CD14-positive monocyte (primary cell): ENCODE measurements around the gene KCNJ18. TPM values are rescaled to one million over a fixed set of nuclear protein-coding genes. Genes with fewer than 3 reads are reported as not detected.
"Not testable (repeated sequence)": the region's sequence is repeated elsewhere in the genome, so short reads cannot be mapped to it uniquely, and the experiment has no call there.

ENCODE experiments used
- DNase-seq, 3 donors: peaks; one replicate each; pipeline ENCODE4 v3.0.0-alpha.2; 2011 to 2022
- H2AFZ ChIP-seq: 2 replicates; pipeline ENCODE4 v1.6.0; 2012; ENCODE audit warnings: mild to moderate bottlenecking, low read depth, low read length, inconsistent platforms; ENCODE audit not compliant: insufficient read depth, poor library complexity, severe bottlenecking
- H3K27ac ChIP-seq, 2 donors: 1 replicate in 1 of 2; 2 replicates in 1 of 2; pipeline ENCODE4 v1.5.1; 2012 to 2013; ENCODE audit warnings: low read length in 2 of 2, control low read depth in 1 of 2, inconsistent platforms in 1 of 2, low read depth in 1 of 2, mild to moderate bottlenecking in 1 of 2
- H3K27me3 ChIP-seq, 2 donors: one replicate each; pipeline versions ENCODE4 v1.6.0 to v1.6.1; 2011 to 2013; ENCODE audit warnings: low read length in 2 of 2; ENCODE audit not compliant: control insufficient read depth in 2 of 2, insufficient read depth in 2 of 2
- H3K36me3 ChIP-seq, 2 donors: replicated peaks in 1 of 2; 1 replicate in 1 of 2; 2 replicates in 1 of 2; pipeline versions ENCODE4 v1.5.1 to v1.6.1; 2012 to 2013; ENCODE audit warnings: low read length in 2 of 2, control low read depth in 1 of 2, inconsistent platforms in 1 of 2, mild to moderate bottlenecking in 1 of 2; ENCODE audit not compliant: insufficient read depth in 2 of 2, control insufficient read depth in 1 of 2
- H3K4me1 ChIP-seq, 2 donors: 1 replicate in 1 of 2; 2 replicates in 1 of 2; pipeline versions ENCODE4 v1.5.1 to v1.6.1; 2012 to 2013; ENCODE audit warnings: low read length in 2 of 2, control low read depth in 1 of 2, inconsistent platforms in 1 of 2, mild to moderate bottlenecking in 1 of 2, moderate library complexity in 1 of 2; ENCODE audit not compliant: insufficient read depth in 2 of 2, control insufficient read depth in 1 of 2
- H3K4me2 ChIP-seq: replicated peaks from 2 replicates; pipeline ENCODE3; 2012; ENCODE audit warnings: low read length, moderate library complexity, mild to moderate bottlenecking; ENCODE audit not compliant: poor library complexity, severe bottlenecking; ENCODE audit errors: extremely low read depth
- H3K4me3 ChIP-seq, 3 experiments: fragments of 200-600 bp in 1 of 3; sonication (generic) in 1 of 3; replicated peaks in 1 of 3; 1 replicate in 2 of 3; 2 replicates in 1 of 3; pipeline ENCODE4 v1.5.1; 2011 to 2013; ENCODE audit warnings: low read length in 3 of 3, mild to moderate bottlenecking in 3 of 3, control low read depth in 2 of 3, low read depth in 2 of 3, inconsistent platforms in 1 of 3, moderate library complexity in 1 of 3
- H3K79me2 ChIP-seq: 2 replicates; pipeline ENCODE4 v1.6.0; 2012; ENCODE audit warnings: mild to moderate bottlenecking, control low read depth, inconsistent platforms, low read length, moderate library complexity; ENCODE audit not compliant: insufficient read depth
- H3K9ac ChIP-seq: 2 replicates; pipeline ENCODE4 v1.6.0; 2017; ENCODE audit warnings: low read length, mild to moderate bottlenecking; ENCODE audit not compliant: insufficient read depth, poor library complexity, severe bottlenecking
- H3K9me3 ChIP-seq, 2 donors: replicated peaks in 1 of 2; 1 replicate in 1 of 2; 2 replicates in 1 of 2; pipeline versions ENCODE4 v1.5.1 to v1.6.1; 2012 to 2013; ENCODE audit warnings: low read length in 2 of 2, control low read depth in 1 of 2; ENCODE audit not compliant: control insufficient read depth in 1 of 2, insufficient read depth in 1 of 2
- H4K20me1 ChIP-seq: 2 replicates; pipeline ENCODE4 v1.6.0; 2012; ENCODE audit warnings: mild to moderate bottlenecking, low read length, control low read depth, moderate library complexity; ENCODE audit not compliant: insufficient read depth
- H3K27ac Mint-ChIP-seq, 7 donors: one replicate each; pipeline ENCODE4 v1.8.0; 2020; ENCODE audit warnings: mild to moderate bottlenecking in 7 of 7, mixed read lengths in 7 of 7, moderate library complexity in 6 of 7, inconsistent platforms in 2 of 7
- H3K27me3 Mint-ChIP-seq, 3 donors: one replicate each; pipeline ENCODE4 v1.8.0; 2021 to 2022; ENCODE audit warnings: low read depth in 3 of 3, mild to moderate bottlenecking in 3 of 3, mixed read lengths in 3 of 3, moderate library complexity in 3 of 3, inconsistent platforms in 1 of 3
- H3K36me3 Mint-ChIP-seq, 2 donors: one replicate each; pipeline ENCODE4 v1.8.0; 2020; ENCODE audit warnings: mixed read lengths in 2 of 2, inconsistent platforms in 1 of 2, mild to moderate bottlenecking in 1 of 2
- H3K4me1 Mint-ChIP-seq: one replicate; pipeline ENCODE4 v1.8.0; 2020; ENCODE audit warnings: mild to moderate bottlenecking, mixed read lengths
- H3K4me3 Mint-ChIP-seq, 2 donors: one replicate each; pipeline ENCODE4 v1.8.0; 2020; ENCODE audit warnings: mild to moderate bottlenecking in 2 of 2, mixed read lengths in 2 of 2, moderate library complexity in 1 of 2
- H3K9me3 Mint-ChIP-seq, 7 donors: one replicate each; pipeline ENCODE4 v1.8.0; 2020 to 2022; ENCODE audit warnings: mixed read lengths in 7 of 7, mild to moderate bottlenecking in 6 of 7, moderate library complexity in 6 of 7, inconsistent platforms in 2 of 7
- CTCF ChIP-seq: fragments of 200-600 bp; IDR thresholded peaks from one replicate; pipeline ENCODE4 v1.8.0; 2022; ENCODE audit warnings: antibody characterized with exemption, mild to moderate bottlenecking
- WGBS: methylation state at CpG from one replicate; pipeline ENCODE4 v1.1.5; 2013; ENCODE audit warnings: missing lambda C conversion rate; ENCODE audit not compliant: insufficient coverage; 5-methylcytosine and 5-hydroxymethylcytosine counted together
- intact Hi-C, 2 donors: fragments of 100-400 bp; cut with micrococcal nuclease; formaldehyde crosslinking; loops; one replicate each; pipeline versions ENCODE4 v1.15.0 to v1.15.1; 2023
- polyA plus RNA-seq, 3 donors: library from polyadenylated mRNA; depleted of rRNA in 1 of 3; unstranded in 2 of 3; stranded (reverse) in 1 of 3; fragments of 300-500 nt in 2 of 3; fragments of >200 nt in 1 of 3; fragmentation: Illumina TruSeq in 2 of 3; gene quantifications; 1 replicate in 2 of 3; 2 replicates in 1 of 3; pipeline ENCODE4 v1.2.3, GENCODE V29; 2012 to 2021

KCNJ18 gene
- polyA plus RNA-seq, 3 donors = not detected

GRCh38 chr17:21742326-21742725 is 50.0 kb downstream of the KCNJ18 start:
- Histone ChIP-seq H3K4me3 (no peak overlapping the region), H3K27ac (no peak overlapping the region), H3K4me1 (no peaks in the 10 kb centered on the region), H3K9me3 (no peaks in the 10 kb centered on the region), H4K20me1 (no peaks in the 10 kb centered on the region), H3K9ac (no peak overlapping the region), H3K36me3 (no peaks in the 10 kb centered on the region), H3K27me3 (no peaks in the 10 kb centered on the region), H2AFZ (no peak overlapping the region), H3K79me2 (no peaks in the 10 kb centered on the region), H3K4me2 (no peak overlapping the region)
- Mint-ChIP-seq H3K4me3 (no peak overlapping the region), H3K9me3 (peaks cover 0 to 7% (median 2%) of the 10 kb centered on the region in 7 donors), H3K36me3 (no peaks in the 10 kb centered on the region), H3K27me3 (no peaks in the 10 kb centered on the region), H3K4me1 (no peaks in the 10 kb centered on the region), H3K27ac (no peak overlapping the region)
- no peak for DNase-seq
- no peak for TF ChIP-seq CTCF
- intact Hi-C loops = no loop called here
- whole genome bisulfite sequencing = 59% methylated on average over 8 of the region's 13 CpGs

GRCh38 chr17:21744151-21744550 is 51.8 kb downstream of the KCNJ18 start:
- H3K36me3 Mint-ChIP-seq, H3K27ac Mint-ChIP-seq, H3K4me3 ChIP-seq, H3K79me2 ChIP-seq, H3K9ac ChIP-seq, H4K20me1 ChIP-seq, H3K36me3 ChIP-seq, intact Hi-C loops, H3K9me3 ChIP-seq, H3K27me3 Mint-ChIP-seq, H3K4me2 ChIP-seq, H2AFZ ChIP-seq, H3K4me3 Mint-ChIP-seq, H3K4me1 ChIP-seq, DNase-seq, H3K27ac ChIP-seq, H3K4me1 Mint-ChIP-seq, H3K27me3 ChIP-seq: not testable (repeated sequence)
- peaks cover 0 to 12% (median 2%) of the 10 kb centered on the region in 7 donors for H3K9me3 Mint-ChIP-seq
- no CpG with 5 or more reads among the region's 3 CpGs for WGBS

- H3K4me2 ChIP-seq, H3K36me3 ChIP-seq, H3K4me1 ChIP-seq, H3K4me3 Mint-ChIP-seq, H3K9ac ChIP-seq, DNase-seq, H3K27ac ChIP-seq, H3K27me3 Mint-ChIP-seq, intact Hi-C loops, H3K4me3 ChIP-seq, H2AFZ ChIP-seq, H3K9me3 ChIP-seq, H3K4me1 Mint-ChIP-seq, H3K79me2 ChIP-seq, H3K27ac Mint-ChIP-seq, H3K27me3 ChIP-seq, H3K36me3 Mint-ChIP-seq, H4K20me1 ChIP-seq: not testable (repeated sequence)
- peaks cover 0 to 12% (median 3%) of the 10 kb centered on the region in 7 donors for H3K9me3 Mint-ChIP-seq
- no CpG with 5 or more reads among the region's 9 CpGs for WGBS
Observed at GRCh38 chr17:21744621-21745020, 52.3 kb downstream of the KCNJ18 start.

- WGBS = 83% methylated on average over 4 of the region's 7 CpGs
- DNase-seq, H3K27me3 Mint-ChIP-seq, H3K79me2 ChIP-seq, H3K27ac ChIP-seq, H3K36me3 Mint-ChIP-seq, H4K20me1 ChIP-seq, H3K4me1 ChIP-seq, H3K4me2 ChIP-seq, H3K9ac ChIP-seq, H3K4me3 ChIP-seq, H3K36me3 ChIP-seq, H3K27me3 ChIP-seq, intact Hi-C loops, H3K4me3 Mint-ChIP-seq, H3K9me3 ChIP-seq, H2AFZ ChIP-seq, H3K4me1 Mint-ChIP-seq: not testable (repeated sequence)
- H3K9me3 Mint-ChIP-seq = peaks cover 2 to 18% (median 4%) of the 10 kb centered on the region in 7 donors
- peak overlapping the region in 1 of 7 donors; percentile 60 for H3K27ac Mint-ChIP-seq
Observed at GRCh38 chr17:21745385-21746054, 53.2 kb downstream of the KCNJ18 start.
